ENCODE data around the gene NEK9. TPM values are rescaled to one million over a fixed set of nuclear protein-coding genes. Genes with fewer than 3 reads are reported as not detected.

Gene NEK9
- total RNA-seq, 1 donor from 2014 or later: 43.5 TPM

DNA sequence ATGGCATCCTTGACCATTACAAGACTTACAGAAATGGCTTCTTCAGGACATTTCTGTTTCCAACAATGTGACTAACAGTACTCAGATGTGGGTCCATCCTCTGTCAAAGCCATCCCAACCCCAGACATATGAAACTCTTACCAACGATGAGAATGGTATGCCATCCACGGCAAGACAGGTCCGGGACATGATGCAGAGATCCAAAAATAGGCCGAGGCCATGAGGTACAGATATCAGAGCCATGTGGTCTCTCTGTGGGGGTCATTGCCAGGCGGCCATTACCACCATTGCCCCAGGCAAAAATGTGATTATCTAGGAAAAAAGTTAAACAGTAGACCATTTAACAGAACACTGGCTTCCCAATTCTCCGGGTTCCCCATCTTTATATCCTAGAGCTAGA is 29.9 kb downstream of the NEK9 start:
- Histone ChIP-seq H3K36me3 (ENCODE audit: control insufficient read depth, insufficient read depth, low read length) (no peaks in the 10 kb centered on the region), H3K27me3 (ENCODE audit: control insufficient read depth, insufficient read depth, low read length) (no peaks in the 10 kb centered on the region)

DNA sequence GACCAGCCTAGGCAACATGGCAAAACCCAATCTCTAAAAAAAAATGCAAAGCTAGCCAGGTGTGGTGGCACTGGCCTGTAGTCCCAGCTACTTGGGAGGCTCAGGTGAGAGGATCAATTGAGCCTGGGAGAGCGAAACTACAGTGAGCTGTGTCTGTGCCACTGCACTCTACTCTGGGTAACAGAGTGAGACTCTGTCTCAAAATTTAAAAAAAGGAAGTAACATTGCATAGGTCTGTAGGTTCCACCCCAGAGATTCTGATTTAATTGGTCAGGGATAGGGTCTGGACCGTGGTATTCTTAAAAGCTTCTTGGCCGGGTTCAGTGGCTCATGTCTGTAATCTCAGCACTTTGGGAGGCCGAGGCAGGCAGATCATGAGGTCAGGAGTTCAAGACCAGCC is 31.2 kb downstream of the NEK9 start:
- H3K4me3 ChIP-seq (ENCODE audit: low read depth, low read length): no peak overlapping the region
- TF ChIP-seq CTCF (IDR thresholded peaks at IDR 0.05; ENCODE audit: insufficient read depth, low read length, poor library complexity, severe bottlenecking): no peak
- DNase-seq (ENCODE audit: low read depth): no peak
- H3K36me3 ChIP-seq (ENCODE audit: control insufficient read depth, insufficient read depth, low read length): no peaks in the 10 kb centered on the region
- H3K27me3 ChIP-seq (ENCODE audit: control insufficient read depth, insufficient read depth, low read length): no peaks in the 10 kb centered on the region

More for the DNA sequence above, 29.9 kb downstream of the NEK9 start:
- no peak for DNase-seq (ENCODE audit: low read depth)
- no peak for TF ChIP-seq CTCF (IDR thresholded peaks at IDR 0.05; ENCODE audit: insufficient read depth, low read length, poor library complexity, severe bottlenecking)
- H3K4me3 ChIP-seq (ENCODE audit: low read depth, low read length): no peak overlapping the region

GRCh38 chr14:75094896-75095295 is 32.0 kb downstream of the NEK9 start:
- TF ChIP-seq CTCF (IDR thresholded peaks at IDR 0.05; ENCODE audit: insufficient read depth, low read length, poor library complexity, severe bottlenecking): no peak
- H3K36me3 ChIP-seq (ENCODE audit: control insufficient read depth, insufficient read depth, low read length): no peaks in the 10 kb centered on the region

GRCh38 chr14:75092698-75093097 is 34.1 kb downstream of the NEK9 start:
- Histone ChIP-seq H3K36me3 (ENCODE audit: control insufficient read depth, insufficient read depth, low read length) (no peaks in the 10 kb centered on the region), H3K27me3 (ENCODE audit: control insufficient read depth, insufficient read depth, low read length) (no peaks in the 10 kb centered on the region), H3K4me3 (ENCODE audit: low read depth, low read length) (no peak overlapping the region)
- TF ChIP-seq CTCF (IDR thresholded peaks at IDR 0.05; ENCODE audit: insufficient read depth, low read length, poor library complexity, severe bottlenecking): no peak
- no peak for DNase-seq (ENCODE audit: low read depth)

More at GRCh38 chr14:75094896-75095295, 32.0 kb downstream of the NEK9 start:
- H3K4me3 ChIP-seq (ENCODE audit: low read depth, low read length): no peak overlapping the region
- H3K27me3 ChIP-seq (ENCODE audit: control insufficient read depth, insufficient read depth, low read length): no peaks in the 10 kb centered on the region
- no peak for DNase-seq (ENCODE audit: low read depth)

DNA sequence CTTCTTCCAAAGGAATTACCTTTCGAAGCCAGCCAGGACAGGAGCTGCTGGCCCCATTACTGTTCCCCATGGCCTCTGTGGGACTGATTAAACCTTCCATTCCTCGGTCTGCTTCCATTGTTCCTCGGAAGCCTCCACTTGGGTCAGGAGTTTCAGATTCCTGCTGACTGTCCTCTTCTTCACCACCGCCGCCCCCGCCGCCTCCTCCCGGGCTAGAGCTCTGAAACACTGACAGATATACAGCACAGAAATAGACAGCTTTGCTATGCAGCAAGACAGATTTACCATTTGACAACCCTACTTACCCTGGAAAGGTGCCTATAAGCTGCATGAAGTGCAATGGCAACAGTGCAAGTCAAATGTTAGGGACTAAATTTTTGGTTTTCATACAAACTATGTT is 35.6 kb downstream of the NEK9 start:
- no peaks in the 10 kb centered on the region for H3K36me3 ChIP-seq (ENCODE audit: control insufficient read depth, insufficient read depth, low read length)
- TF ChIP-seq CTCF (IDR thresholded peaks at IDR 0.05; ENCODE audit: insufficient read depth, low read length, poor library complexity, severe bottlenecking): no peak
- no peaks in the 10 kb centered on the region for H3K27me3 ChIP-seq (ENCODE audit: control insufficient read depth, insufficient read depth, low read length)
- no peak for DNase-seq (ENCODE audit: low read depth)
- no peak overlapping the region for H3K4me3 ChIP-seq (ENCODE audit: low read depth, low read length)

DNA sequence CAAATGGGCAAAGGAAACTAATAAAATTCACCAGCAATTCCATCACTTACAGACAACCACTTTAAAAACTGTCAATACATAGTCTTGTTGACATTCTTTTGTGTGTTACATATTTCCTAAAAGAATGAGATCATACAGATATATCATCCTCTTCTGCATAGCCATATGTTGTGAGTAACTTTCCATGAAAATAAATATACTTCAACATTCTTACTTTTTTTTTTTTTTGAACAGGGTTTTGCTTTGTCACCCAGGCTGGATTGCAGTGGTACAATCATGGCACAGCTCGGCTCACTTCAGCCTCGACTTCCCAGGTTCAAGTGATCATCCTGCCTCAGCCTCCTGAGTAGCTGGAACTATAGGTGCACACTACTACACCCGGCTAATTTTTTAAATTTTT is 36.5 kb downstream of the NEK9 start:
- TF ChIP-seq CTCF (IDR thresholded peaks at IDR 0.05; ENCODE audit: insufficient read depth, low read length, poor library complexity, severe bottlenecking): no peak
- H3K4me3 ChIP-seq (ENCODE audit: low read depth, low read length): no peak overlapping the region
- H3K27me3 ChIP-seq (ENCODE audit: control insufficient read depth, insufficient read depth, low read length): no peaks in the 10 kb centered on the region
- H3K36me3 ChIP-seq (ENCODE audit: control insufficient read depth, insufficient read depth, low read length): no peaks in the 10 kb centered on the region
- no peak for DNase-seq (ENCODE audit: low read depth)

Data from kidney epithelial cell (primary cell).